Stimulated activated CD8-positive, alpha-beta memory T cell treated with anti-CD3 and anti-CD28 coated beads, Interleukin-4, amount 100 ng/mL, for 1 hour (primary cell): ENCODE data around the gene STK38L.
"Not testable (repeated sequence)": the region's sequence is repeated elsewhere in the genome, so short reads cannot be mapped to it uniquely, and the experiment has no call there.

Source experiments
- DNase-seq, 2 donors: peaks; one replicate each; pipeline ENCODE4 v3.0.0-alpha.2; 2020; ENCODE audit warnings: low read depth in 2 of 2, low spot score in 1 of 2

STK38L gene

GRCh38 chr12:27226407-27226929, 17.6 kb upstream of the STK38L start:
- DNase-seq: no peak

- no peak for DNase-seq
Measured at GRCh38 chr12:27229367-27229766, 14.7 kb upstream of the STK38L start.

- DNase-seq: not testable (repeated sequence)
Measured at GRCh38 chr12:27231374-27231773, 12.7 kb upstream of the STK38L start.

- DNase-seq: no peak
Measured at GRCh38 chr12:27233814-27234213, 10.3 kb upstream of the STK38L start.

GRCh38 chr12:27236498-27236897, 7.6 kb upstream of the STK38L start:
- DNase-seq: no peak

GRCh38 chr12:27237790-27238771, 6.0 kb upstream of the STK38L start:
- DNase-seq: no peak

GRCh38 chr12:27243006-27243405, 1.1 kb upstream of the STK38L start:
- no peak for DNase-seq

GRCh38 chr12:27244689-27245488, 803 bp downstream of the STK38L start:
- DNase-seq: no peak

- DNase-seq: no peak
Measured at GRCh38 chr12:27246141-27246540, 2.1 kb downstream of the STK38L start.

- DNase-seq: no peak
Measured at GRCh38 chr12:27246774-27247173, 2.7 kb downstream of the STK38L start.

GRCh38 chr12:27252934-27253333, 8.8 kb downstream of the STK38L start:
- no peak for DNase-seq

- DNase-seq: no peak
Measured at GRCh38 chr12:27253347-27253746, 9.3 kb downstream of the STK38L start.

- no peak for DNase-seq
Measured at GRCh38 chr12:27255806-27256205, 11.7 kb downstream of the STK38L start.

- no peak for DNase-seq
Measured at GRCh38 chr12:27257104-27257843, 13.2 kb downstream of the STK38L start.

- no peak for DNase-seq
Measured at GRCh38 chr12:27260746-27261145, 16.7 kb downstream of the STK38L start.

GRCh38 chr12:27261866-27262265, 17.8 kb downstream of the STK38L start:
- no peak for DNase-seq

- DNase-seq: no peak
Measured at GRCh38 chr12:27270148-27270547, 26.1 kb downstream of the STK38L start.

- no peak for DNase-seq
Measured at GRCh38 chr12:27271206-27271605, 27.1 kb downstream of the STK38L start.

- DNase-seq: no peak
Measured at GRCh38 chr12:27272373-27273028, 28.4 kb downstream of the STK38L start.

GRCh38 chr12:27273114-27273513, 29.0 kb downstream of the STK38L start:
- DNase-seq: no peak

GRCh38 chr12:27274706-27275105, 30.6 kb downstream of the STK38L start:
- DNase-seq: no peak
